OCI-LY3 (cell line): ENCODE data around the gene FOXR1.
"Not testable (repeated sequence)": the region's sequence is repeated elsewhere in the genome, so short reads cannot be mapped to it uniquely, and the experiment has no call there.

Source experiments
- H2AFZ ChIP-seq: fragments of 200-600, 300-600 bp; shearing (Covaris generic); 2 replicates; pipeline ENCODE4 v1.6.0; 2014; ENCODE audit warnings: antibody characterized with exemption, low read depth, low read length
- H3K27ac ChIP-seq: fragments of 200-600, 300-600 bp; sonication (generic); 2 replicates; pipeline ENCODE4 v1.5.1; 2014; ENCODE audit warnings: mild to moderate bottlenecking, low read length, moderate library complexity, mixed read lengths
- H3K27me3 ChIP-seq: fragments of 200-600, 300-600 bp; sonication (generic); 2 replicates; pipeline ENCODE4 v1.6.1; 2014; ENCODE audit warnings: low read depth, low read length, mixed read lengths
- H3K36me3 ChIP-seq: fragments of 200-600, 300-600 bp; sonication (generic); replicated peaks from 2 replicates; pipeline ENCODE3; 2014; ENCODE audit warnings: low read depth, low read length, mixed read lengths
- H3K4me1 ChIP-seq: fragments of 300-600, 200-600 bp; sonication (generic); 2 replicates; pipeline ENCODE4 v1.6.1; 2014; ENCODE audit warnings: low read length, mixed read lengths
- H3K4me2 ChIP-seq: fragments of 200-600, 300-600 bp; sonication (generic); 2 replicates; pipeline ENCODE4 v1.6.1; 2014; ENCODE audit warnings: low read length, mixed read lengths
- H3K4me3 ChIP-seq: fragments of 300-600, 200-600 bp; sonication (generic); 2 replicates; pipeline ENCODE4 v1.5.1; 2014; ENCODE audit warnings: antibody characterized with exemption, mild to moderate bottlenecking, low read length, moderate library complexity
- H3K79me2 ChIP-seq: fragments of 300-600, 200-600 bp; shearing (Covaris generic); 2 replicates; pipeline ENCODE4 v1.6.1; 2014; ENCODE audit warnings: mild to moderate bottlenecking, low read length, mixed read lengths
- H3K9ac ChIP-seq: fragments of 300-600, 200-600 bp; shearing (Covaris generic); 2 replicates; pipeline ENCODE4 v1.6.0; 2014; ENCODE audit warnings: mild to moderate bottlenecking, low read length, moderate library complexity
- H3K9me3 ChIP-seq: fragments of 200-600, 300-600 bp; shearing (Covaris generic); 2 replicates; pipeline ENCODE4 v1.6.1; 2014; ENCODE audit warnings: low read length, mixed read lengths; ENCODE audit not compliant: insufficient read depth
- H4K20me1 ChIP-seq: fragments of 200-600, 300-600 bp; sonication (generic); 2 replicates; pipeline ENCODE4 v1.6.1; 2016; ENCODE audit warnings: low read length, mixed read lengths; ENCODE audit not compliant: insufficient read depth
- EZH2phosphoT487 ChIP-seq: fragments of 200-600 bp; shearing (Covaris generic); IDR thresholded peaks from 2 replicates; pipeline ENCODE4 v1.6.1; 2018; ENCODE audit warnings: antibody characterized with exemption, mixed run types, low read depth
- TF ChIP-seq, protein P1 (sequence below): fragments of 200-600, 300-600 bp; sonication (generic); IDR thresholded peaks from 2 replicates; pipeline ENCODE4 v1.5.1; 2014; ENCODE audit warnings: antibody characterized with exemption, low read length, low read depth

FOXR1 gene

DNA sequence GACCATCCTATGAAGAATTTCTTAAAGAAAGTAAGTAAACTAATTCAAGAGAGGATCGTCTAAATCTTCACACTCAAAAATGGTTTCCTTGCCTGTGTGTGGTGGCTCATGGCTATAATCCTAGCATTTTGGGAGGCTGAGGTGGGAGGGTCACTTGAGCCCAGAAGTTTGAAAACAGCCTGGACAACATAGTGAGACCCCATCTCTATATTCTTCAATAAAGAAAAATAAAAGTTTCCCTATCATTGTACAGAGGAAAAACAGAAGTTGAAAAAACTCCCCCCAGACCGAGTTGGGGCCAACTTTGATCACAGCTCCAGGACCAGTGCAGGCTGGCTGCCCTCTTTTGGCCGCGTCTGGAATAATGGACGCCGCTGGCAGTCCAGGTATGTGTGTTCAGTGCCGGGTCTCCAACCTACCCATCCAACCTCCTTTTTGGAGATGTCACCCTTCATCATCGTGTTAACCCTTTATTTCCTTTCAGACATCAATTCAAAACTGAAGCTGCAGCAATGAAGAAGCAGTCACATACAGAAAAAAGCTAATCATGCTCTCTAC lies 43.6 kb downstream of the FOXR1 start:
- H3K4me3 ChIP-seq = no peak overlapping the region
- H3K27ac ChIP-seq = no peak overlapping the region
- H2AFZ ChIP-seq = no peak overlapping the region
- no peaks in the 10 kb centered on the region for H3K9me3 ChIP-seq
- TF ChIP-seq, protein P1, sequence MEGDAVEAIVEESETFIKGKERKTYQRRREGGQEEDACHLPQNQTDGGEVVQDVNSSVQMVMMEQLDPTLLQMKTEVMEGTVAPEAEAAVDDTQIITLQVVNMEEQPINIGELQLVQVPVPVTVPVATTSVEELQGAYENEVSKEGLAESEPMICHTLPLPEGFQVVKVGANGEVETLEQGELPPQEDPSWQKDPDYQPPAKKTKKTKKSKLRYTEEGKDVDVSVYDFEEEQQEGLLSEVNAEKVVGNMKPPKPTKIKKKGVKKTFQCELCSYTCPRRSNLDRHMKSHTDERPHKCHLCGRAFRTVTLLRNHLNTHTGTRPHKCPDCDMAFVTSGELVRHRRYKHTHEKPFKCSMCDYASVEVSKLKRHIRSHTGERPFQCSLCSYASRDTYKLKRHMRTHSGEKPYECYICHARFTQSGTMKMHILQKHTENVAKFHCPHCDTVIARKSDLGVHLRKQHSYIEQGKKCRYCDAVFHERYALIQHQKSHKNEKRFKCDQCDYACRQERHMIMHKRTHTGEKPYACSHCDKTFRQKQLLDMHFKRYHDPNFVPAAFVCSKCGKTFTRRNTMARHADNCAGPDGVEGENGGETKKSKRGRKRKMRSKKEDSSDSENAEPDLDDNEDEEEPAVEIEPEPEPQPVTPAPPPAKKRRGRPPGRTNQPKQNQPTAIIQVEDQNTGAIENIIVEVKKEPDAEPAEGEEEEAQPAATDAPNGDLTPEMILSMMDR = no peak; the same call in 1 of the 2 replicates
- no peak for TF ChIP-seq EZH2phosphoT487
- peaks cover 58% of the 10 kb centered on the region for H3K36me3 ChIP-seq
- H3K4me2 ChIP-seq = no peak overlapping the region
- no peaks in the 10 kb centered on the region for H4K20me1 ChIP-seq
- peaks cover 14% of the 10 kb centered on the region for H3K4me1 ChIP-seq
- no peak overlapping the region for H3K9ac ChIP-seq
- peaks cover 55% of the 10 kb centered on the region for H3K79me2 ChIP-seq
- H3K27me3 ChIP-seq = no peaks in the 10 kb centered on the region

DNA sequence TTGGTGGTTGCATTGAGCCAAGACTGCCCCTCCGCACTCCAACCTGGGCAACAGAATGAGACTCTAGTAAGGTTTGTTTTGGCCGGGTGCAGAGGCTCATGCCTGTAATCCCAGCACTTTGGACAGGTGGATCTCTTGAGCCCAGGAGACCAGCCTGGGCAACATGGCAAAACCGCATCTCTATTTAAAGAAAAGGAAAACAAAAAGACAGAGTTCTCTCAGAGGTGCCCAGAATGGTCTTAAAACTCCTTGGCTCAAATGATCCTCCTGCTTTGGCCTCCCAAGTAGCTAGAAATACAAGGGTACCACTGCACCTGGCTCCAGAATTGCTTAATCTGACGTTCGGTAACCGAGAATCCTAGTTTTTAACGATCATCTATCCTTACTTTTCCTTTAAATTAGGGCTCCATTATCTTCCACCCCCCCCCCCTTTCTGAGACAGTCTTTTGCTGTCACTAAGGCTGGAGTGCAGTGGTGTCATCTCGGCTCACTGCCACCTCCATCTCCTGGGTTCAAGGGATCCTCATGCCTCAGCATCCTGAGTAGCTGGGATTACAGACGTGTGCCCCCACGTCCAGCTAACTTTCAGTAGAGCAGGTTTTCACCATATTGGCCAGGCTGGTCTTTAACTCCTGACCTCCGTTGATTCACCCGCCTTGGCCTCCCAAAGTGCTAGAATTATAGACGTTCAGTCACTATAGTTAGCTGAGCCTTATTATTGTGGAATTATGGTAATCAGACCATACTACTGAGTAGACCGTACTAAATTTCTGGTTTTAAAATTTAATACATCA lies 44.9 kb downstream of the FOXR1 start:
- peak overlapping the region; percentile 84 for H3K4me2 ChIP-seq
- no peaks in the 10 kb centered on the region for H3K9me3 ChIP-seq
- H3K79me2 ChIP-seq = peaks cover 68% of the 10 kb centered on the region
- H2AFZ ChIP-seq = no peak overlapping the region
- H4K20me1 ChIP-seq = no peaks in the 10 kb centered on the region
- peak overlapping the region; percentile 96 for H3K4me3 ChIP-seq
- H3K36me3 ChIP-seq = peaks cover 51% of the 10 kb centered on the region
- peaks cover 15% of the 10 kb centered on the region for H3K4me1 ChIP-seq
- H3K27me3 ChIP-seq = no peaks in the 10 kb centered on the region
- H3K27ac ChIP-seq = peak overlapping the region; percentile 94; the same call in 1 of the 2 replicates
- TF ChIP-seq EZH2phosphoT487 = no peak
- TF ChIP-seq, protein P1 = no peak
- H3K9ac ChIP-seq = peak overlapping the region; percentile 99

DNA sequence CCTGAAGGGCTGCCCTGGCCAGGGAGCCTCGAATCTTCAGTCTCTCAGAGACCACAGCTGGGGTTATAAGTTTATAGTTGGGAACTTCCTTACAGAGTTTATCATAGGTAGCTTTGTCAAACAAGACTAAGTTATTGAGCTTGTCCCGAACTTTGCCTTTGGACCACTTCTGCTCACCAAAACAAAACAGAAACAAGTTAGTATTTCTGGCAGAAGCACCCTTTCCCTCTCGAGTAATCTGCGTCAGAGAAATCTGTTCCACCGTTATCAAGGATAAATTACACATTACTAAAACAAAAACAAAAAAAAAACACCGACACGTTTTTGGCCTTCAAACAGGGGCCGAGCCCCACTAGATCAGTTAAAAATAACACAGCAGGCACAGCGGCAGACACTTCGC lies 45.8 kb downstream of the FOXR1 start:
- peaks cover 56% of the 10 kb centered on the region for H3K36me3 ChIP-seq
- H3K4me3 ChIP-seq = peak overlapping the region; percentile 96

DNA sequence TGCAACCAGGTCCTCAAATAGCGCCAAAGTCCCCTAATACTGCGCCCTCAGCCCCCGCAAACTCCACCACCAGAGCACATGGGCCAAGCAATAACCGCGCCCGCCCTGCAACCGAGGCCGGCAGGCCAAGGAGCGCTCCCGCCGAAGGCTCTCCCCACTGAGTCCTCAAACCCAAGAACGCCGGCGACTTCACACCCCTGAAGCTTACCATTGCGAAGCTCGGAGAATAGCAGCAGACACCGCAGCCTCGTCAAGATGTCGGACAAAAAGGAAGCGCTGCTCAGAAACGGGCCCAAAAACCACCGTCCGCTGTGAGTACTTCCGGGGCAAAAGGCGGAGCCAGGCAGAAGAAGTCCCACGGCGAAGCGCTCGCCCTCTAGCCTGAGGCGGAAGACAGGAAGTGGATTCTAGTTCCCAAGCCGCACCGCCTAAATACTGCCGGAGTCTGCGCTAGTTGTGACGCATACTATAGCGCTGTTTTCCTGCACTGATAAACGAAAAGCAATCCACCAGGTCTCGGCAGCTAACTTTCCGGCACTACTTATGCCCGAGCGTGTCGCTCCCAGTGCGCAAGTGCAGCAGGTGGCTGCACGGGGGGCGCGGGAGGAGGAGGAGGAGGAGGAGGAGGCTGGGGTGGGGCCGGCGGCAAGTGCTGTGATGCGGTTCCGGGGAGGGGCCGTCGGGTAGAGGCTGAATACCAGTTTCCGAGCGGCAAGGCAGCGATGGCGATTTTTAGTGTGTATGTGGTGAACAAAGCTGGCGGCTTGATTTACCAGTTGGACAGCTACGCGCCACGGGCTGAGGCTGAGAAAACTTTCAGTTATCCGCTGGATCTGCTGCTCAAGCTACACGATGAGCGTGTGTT lies 46.7 kb downstream of the FOXR1 start, which contains the start of the genes RPS25 and TRAPPC4:
TSS of gene RPS25 (minus strand) at position 270 of the 865 bp plus-strand sequence. CDS start at position 211, 59 bp downstream.
TSS of gene TRAPPC4 (plus strand) at position 693 of the 865 bp plus-strand sequence. CDS start at position 723, 30 bp downstream.
- Histone ChIP-seq H3K4me3 (peak within 1 kb of the TSS; percentile 96), H2AFZ (peak within 1 kb of the TSS; percentile 90; the same call in 1 of the 2 replicates)

More for the DNA sequence above, 45.8 kb downstream of the FOXR1 start:
- not testable (repeated sequence) for H4K20me1 ChIP-seq, H2AFZ ChIP-seq, H3K9me3 ChIP-seq, H3K27me3 ChIP-seq
- peaks cover 72% of the 10 kb centered on the region for H3K79me2 ChIP-seq
- H3K4me2 ChIP-seq = peak overlapping the region; percentile 84
- H3K4me1 ChIP-seq = peaks cover 15% of the 10 kb centered on the region
- H3K9ac ChIP-seq = peak overlapping the region; percentile 99
- peak overlapping the region; percentile 94 for H3K27ac ChIP-seq

More for the DNA sequence above, 46.7 kb downstream of the FOXR1 start, which contains the start of the genes RPS25 and TRAPPC4:
- H3K9ac ChIP-seq = peak within 1 kb of the TSS; percentile 99
- TF ChIP-seq, protein P1 = no peak
- TF ChIP-seq EZH2phosphoT487 = no peak
- H3K79me2 ChIP-seq = peaks cover 72% of the 10 kb centered on the region
- H3K27me3 ChIP-seq = no peaks in the 10 kb centered on the region
- peaks cover 15% of the 10 kb centered on the region for H3K4me1 ChIP-seq
- H3K9me3 ChIP-seq = no peaks in the 10 kb centered on the region
- peak within 1 kb of the TSS; percentile 90 for H3K4me2 ChIP-seq
- H4K20me1 ChIP-seq = no peaks in the 10 kb centered on the region
- peaks cover 51% of the 10 kb centered on the region for H3K36me3 ChIP-seq
- peak within 1 kb of the TSS; percentile 94 for H3K27ac ChIP-seq
